Activated CD8-positive, alpha-beta memory T cell treated with anti-CD3 and anti-CD28 coated beads, Interleukin-2, amount 50 U/mL, for 4 hours (primary cell): Measurements from ENCODE around the gene LIN9.
"Not testable (repeated sequence)": the region's sequence is repeated elsewhere in the genome, so short reads cannot be mapped to it uniquely, and the experiment has no call there.

Source experiments
- DNase-seq: peaks from one replicate; pipeline ENCODE4 v3.0.0-alpha.2; 2020

Gene LIN9

DNA sequence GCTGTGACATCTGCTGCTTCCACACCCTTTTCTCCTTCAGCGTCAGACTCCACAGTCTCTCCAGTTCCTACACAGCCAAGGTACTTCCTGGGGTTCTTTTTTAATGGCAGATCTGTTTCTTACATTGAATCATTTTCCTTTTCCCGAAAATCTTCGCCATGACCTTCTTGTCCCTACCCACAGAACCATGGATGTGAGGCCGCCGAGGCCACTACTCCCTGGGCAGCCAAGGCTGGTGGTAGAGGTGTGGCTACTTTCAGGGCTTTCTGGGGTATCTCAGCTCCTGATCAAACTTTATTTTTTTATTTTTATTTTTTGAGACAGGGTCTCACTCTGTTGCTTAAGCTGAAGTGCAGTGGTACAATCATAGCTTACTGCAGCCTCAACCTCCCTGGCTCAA is 9.5 kb upstream of the LIN9 start:
- DNase-seq = no peak

DNA sequence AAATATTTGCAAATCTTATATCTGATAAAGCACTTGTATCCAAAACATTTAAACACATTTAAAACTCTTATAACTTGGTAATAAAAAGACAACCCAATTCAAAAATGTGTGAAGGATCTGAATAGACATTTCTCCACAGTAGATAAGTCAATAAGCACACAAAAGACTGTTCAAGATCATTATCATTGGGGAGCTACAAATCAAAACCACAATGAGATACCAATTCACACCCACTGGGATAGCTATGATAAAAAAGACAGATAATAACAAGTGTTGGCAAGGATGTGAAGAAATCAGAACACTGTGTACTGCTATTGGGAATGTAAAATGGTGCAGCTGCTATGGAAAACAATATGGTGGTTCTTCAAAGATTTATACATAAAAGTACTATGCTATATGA is 5.1 kb upstream of the LIN9 start:
- no peak for DNase-seq

GRCh38 chr1:226312065-226312464 is 3.1 kb upstream of the LIN9 start:
- DNase-seq = no peak

DNA sequence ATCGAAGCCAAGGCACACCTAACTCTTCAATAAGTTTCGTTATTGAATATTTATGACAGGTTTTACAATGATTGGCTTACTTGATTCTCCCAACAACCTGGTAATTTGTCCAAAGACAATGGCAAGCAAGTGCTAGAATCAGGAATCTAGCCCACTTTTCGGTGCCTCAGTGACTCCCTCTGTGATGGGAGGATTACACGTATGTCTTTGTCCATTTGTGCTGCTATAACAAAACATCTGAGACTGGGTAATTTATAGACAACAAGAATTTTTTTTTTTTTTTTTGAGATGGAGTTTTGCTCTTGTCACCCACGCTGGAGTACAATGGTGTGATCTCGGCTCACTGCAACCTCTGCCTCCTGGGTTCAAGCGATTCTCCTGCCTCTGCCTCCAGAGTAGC is 2.4 kb upstream of the LIN9 start:
- no peak for DNase-seq

DNA sequence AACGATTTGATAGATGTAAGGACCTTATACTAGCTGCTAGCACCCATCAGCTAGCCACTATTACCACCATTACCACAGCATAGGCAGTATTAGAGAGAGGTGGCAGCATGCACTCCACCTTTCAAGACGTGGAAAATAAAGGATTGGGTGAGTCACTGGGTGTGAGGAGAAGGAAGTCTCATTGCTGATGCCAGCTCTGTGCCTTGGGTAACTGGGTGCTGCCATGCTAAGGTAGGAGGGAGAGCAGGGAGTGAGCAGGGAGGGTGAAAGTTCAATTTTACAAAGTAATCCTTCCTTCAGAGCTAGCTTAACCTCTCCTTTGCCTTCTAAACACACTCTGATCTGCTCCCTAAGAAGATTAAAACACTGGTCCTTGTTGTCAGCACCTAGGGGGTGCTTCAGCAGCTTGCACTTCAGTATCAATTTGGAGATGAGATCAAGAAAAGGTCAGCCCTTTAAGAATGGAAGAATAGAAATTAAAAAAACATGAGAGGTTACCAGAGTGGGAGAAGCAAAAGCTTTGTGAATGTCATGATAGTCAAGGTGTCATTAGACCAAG is 1.8 kb upstream of the LIN9 start:
- no peak for DNase-seq

- no peak for DNase-seq
Observed at GRCh38 chr1:226310245-226310540, 1.2 kb upstream of the LIN9 start.

- no peak for DNase-seq
Observed at GRCh38 chr1:226309398-226310244, 657 bp upstream of the LIN9 start.

DNA sequence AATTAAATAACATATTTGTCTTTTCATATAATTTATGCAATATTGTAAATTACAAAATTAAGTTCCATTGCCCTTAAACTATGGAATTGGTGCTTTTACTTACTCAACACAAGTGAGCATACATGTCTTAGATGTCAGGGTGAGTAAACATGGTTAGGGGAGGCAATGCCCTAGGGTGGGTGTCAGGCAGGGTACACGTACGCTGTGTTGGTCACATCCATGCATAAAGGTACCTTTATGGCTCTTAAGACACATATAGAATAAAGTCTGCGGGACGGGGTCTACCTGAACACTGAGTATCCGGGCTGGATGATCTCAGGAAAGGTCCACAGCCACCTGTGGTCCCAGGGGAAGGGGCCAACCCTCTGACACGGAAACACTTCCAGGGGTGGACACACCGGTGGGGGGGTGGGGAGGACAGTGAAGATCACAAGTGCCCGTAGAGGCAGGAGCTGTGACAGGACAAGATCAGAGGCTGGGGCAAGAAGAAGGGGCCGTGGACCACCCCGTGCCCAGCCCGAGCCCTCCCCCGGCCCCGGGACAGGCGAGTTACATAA is 720 bp downstream of the LIN9 start:
- no peak for DNase-seq

DNA sequence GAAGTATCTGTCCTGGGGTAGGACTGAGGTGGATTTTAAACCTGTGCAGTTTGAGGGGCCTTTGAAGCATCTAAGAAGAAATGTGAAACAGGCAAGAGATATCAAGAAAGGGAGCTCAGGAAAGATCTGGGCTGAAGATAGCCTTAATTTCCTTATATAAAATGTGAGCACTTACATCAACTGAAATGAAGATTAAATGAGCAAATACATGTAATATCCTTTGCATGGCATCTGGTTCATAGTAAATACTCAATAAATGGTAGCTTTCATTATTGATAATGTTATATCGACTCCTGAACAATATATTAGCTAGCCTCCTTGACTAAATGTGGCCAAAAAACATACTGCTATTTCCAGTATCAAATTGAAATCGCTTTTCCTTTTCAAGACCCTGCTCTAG is 2.5 kb downstream of the LIN9 start:
- no peak for DNase-seq

DNA sequence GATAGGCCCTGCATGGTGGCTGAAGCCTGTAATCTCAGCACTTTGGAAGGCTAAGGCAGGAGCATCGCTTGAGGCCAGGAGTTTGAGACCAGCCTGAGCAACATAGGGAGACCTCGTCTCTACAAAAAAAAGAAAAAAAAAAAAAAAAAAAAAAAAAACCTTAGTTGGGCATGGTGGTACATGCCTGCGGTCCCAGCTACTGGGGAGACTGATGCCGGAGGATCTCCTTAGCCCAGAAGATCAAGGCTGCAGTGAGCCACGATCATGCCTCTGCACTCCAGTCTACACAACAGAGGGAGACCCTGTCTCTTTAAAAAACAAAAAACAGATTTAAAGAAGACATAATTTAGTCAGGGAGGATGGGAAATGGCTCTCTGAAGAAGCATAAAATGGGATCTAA is 3.8 kb downstream of the LIN9 start:
- DNase-seq = no peak

DNA sequence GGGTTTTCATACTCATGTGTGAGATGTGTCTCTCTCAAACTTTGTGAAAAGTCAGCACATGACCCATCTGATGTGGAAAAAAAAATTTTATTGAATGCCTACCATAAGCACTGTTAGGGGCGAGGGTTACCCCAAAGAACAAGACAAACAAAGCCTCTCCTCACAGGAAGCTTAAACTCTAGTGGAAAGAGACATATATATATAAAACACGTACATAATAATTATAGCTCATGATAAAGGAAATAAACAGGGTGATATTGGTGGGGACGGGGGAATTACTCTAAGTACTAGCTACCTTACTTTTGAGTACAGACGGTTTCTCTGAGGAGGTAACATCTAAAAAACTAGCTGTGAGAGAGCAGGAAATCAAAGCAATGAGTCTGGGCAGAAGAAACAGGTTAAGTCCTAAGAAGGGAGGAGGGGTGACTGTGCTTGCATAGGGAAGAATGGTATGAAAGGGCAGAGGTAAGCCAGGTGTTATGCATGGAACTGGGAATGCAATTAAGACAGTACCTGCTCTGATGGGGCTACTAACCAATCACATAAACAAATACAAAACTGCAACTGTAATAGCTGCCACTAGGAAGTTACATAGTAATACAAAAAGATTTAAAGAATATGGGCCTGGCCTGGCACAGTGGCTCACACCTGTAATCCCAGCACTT is 4.5 kb downstream of the LIN9 start:
- DNase-seq = no peak

DNA sequence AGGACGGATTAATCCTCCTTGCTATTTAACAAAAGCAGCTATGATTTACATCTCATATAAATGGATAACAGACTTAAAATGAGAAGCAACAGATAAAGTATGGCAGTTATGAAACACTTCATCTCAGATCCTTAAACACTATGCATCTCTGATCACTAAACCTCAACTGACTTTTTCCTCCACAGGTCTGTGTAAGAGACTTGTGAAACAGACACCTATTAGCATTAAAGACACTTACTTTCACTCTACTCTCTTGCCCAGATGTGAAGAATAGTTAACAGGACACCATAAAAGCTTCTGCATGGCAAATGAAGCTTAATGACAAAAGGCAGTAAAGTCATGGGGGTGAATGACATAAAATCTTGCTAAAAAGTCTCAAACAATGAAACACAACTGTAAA is 6.2 kb downstream of the LIN9 start:
- no peak for DNase-seq

- no peak for DNase-seq
Observed at GRCh38 chr1:226296911-226297310, 12.1 kb downstream of the LIN9 start.

DNA sequence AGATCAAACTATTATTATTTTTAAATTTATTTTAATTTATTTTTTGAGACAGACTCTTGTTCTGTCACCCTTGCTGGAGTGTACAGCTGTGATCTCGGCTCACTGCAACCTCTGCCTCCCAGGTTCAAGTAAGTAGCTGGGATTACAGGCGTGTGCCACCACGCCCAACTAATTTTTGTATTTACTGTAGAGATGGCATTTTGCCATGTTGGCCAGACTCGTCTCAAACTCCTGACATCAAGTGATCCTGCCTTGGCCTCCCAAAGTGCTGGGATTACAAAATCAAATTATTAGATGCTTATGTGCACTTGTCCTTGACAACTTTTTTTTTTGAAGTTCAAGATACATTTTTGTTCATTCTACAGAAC is 15.4 kb downstream of the LIN9 start:
- DNase-seq = no peak

GRCh38 chr1:226292874-226293552 is 16.0 kb downstream of the LIN9 start:
- DNase-seq = no peak

DNA sequence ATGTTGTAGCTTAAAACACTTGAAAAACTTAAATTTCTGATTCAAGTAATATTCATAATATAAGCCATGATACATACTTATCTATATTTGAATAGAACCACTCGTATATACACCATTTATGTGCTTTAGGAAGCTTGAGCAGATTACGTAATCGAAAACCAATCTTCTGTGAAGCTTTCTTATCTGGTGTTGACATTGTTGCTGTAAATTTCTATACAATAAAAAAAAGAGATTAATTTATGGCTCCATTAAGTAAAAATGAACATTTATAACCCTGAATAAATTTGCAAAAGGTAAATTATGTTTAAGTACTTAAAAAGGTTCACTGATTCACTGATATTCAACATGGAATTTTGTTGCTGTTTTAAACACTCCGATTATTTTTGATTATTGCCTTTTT is 21.4 kb downstream of the LIN9 start:
- no peak for DNase-seq

GRCh38 chr1:226281058-226281457 is 27.9 kb downstream of the LIN9 start:
- DNase-seq = no peak

GRCh38 chr1:226279498-226279897 is 29.5 kb downstream of the LIN9 start:
- DNase-seq = no peak

- no peak for DNase-seq
Observed at GRCh38 chr1:226277897-226278296, 31.1 kb downstream of the LIN9 start.

GRCh38 chr1:226276987-226277386 is 32.0 kb downstream of the LIN9 start:
- no peak for DNase-seq

DNA sequence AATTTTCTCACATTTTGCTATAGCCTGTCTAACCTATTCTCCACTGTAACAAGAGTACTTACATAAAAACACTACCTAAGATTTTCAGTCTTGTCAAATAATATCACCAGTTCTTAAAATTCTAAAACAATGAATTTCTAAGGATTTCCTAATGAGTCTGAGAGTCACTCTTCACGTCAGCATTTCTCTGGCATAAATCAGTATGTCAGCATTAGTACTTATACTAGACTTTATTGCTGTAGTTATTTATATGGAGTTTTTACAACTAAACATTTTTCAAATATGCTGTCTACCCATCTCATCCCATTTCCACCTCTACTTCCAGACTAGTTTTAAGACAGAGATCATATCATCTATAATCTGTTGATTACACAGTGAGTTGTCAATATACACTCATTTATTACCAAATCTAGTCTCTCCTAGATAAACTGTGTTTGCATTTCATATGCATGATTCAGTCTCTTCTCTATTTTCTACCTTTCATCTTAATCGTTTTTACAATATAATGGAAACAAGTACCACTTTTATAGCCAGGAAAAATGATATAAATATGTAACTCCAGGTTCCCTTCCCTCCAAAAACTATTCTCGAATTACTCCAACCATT is 32.8 kb downstream of the LIN9 start:
- DNase-seq = no peak

DNA sequence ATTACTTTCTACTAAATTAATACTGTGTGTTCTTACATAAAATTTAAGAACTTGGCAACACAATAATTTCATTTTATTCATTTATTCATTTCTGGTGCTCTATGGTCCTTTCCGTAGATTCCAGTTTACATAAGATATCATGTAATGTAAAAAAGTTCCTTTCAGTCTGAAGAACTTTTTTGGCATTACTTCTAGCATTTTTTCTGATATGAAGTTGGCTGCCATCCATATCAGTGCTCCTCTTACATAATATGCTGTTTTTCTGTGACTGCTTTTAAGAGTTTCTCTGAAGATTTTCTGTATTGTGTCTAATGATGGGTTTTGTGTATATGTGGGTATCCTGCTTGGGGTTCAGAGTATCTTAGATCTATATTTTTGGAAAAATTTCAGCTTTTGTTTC is 34.8 kb downstream of the LIN9 start:
- no peak for DNase-seq

DNA sequence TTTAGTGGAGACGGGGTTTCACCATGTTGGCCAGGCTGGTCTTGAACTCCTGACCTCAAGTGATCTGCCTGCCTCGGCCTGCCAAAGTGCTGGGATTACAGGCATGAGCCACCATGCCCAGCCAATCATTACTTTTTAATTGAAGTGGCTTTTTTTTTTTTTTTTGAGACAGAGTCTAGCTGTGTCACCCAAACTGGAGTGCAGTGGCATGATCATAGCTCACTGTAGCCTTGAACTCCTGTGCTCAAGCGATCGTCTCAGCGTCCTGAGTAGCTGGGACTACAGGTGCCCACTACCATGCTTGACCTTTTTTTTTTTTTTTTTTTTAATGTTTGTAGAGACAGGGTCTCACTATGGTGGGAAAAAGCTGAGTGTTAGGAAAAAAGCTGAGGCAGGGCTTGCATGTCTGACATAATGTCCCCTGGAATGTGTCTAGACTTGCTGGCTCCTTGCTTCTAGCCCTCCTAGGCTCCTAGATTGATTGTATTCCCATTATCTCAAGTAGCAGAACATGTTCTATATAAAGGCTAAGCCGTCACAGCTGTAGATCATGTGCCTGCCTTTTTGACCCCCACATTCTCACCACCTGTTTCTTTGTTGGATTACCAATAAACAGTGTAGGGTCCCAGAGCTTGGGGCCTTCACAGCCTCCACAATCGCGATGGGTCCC is 36.6 kb downstream of the LIN9 start:
- DNase-seq = not testable (repeated sequence)
